Measurements from ENCODE around the gene RBMY1J. TPM values are rescaled to one million over a fixed set of nuclear protein-coding genes. Genes with fewer than 3 reads are reported as not detected.
"Not testable (repeated sequence)": the region's sequence is repeated elsewhere in the genome, so short reads cannot be mapped to it uniquely, and the experiment has no call there.

RBMY1J gene
- total RNA-seq = not detected

DNA sequence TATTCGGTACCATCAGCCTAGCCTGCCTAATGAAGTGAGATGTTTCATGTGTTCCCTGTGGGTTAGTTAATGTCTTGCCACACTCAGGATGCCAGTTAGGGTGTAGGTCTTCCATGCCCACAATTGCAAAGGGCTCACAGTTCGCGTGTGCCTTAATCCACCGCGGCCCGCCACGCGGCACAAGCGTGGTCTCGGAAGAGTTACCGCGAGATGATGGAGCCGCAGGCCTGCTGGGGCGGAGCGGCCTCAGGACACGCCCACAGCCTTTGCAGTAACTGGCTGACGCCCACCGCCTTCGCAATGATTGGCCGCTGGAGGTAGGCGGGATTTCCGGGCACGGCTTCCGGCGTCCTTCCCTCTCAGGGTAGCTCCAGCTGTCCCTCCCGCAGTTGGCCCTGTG lies at the start of gene RBMY1J:
RBMY1J (plus strand) TSS at position 301 of the 400 bp plus-strand sequence. CDS start 2,038 bp downstream, outside the sequence.
- not testable (repeated sequence) for ATAC-seq

GRCh38 chrY:22367416-22367815 lies 35.8 kb upstream of the RBMY1J start:
- ATAC-seq = no peak
- TF ChIP-seq POLR2A (IDR thresholded peaks at IDR 0.05) (no peak), EP300 (IDR thresholded peaks at IDR 0.05) (no peak), CTCF (IDR thresholded peaks at IDR 0.05) (no peak), POLR2AphosphoS5 (IDR thresholded peaks at IDR 0.05) (no peak)
- H3K27me3 ChIP-seq = no peaks in the 10 kb centered on the region
- H3K4me1 ChIP-seq = no peaks in the 10 kb centered on the region
- no peak overlapping the region for H3K27ac ChIP-seq
- 100% methylated on average over 1 of the region's 14 CpGs; no CpG with 5 or more reads in 1 of the 2 donors for WGBS, 2 donors (ENCODE audit: low coverage in 1 of 2)
- H3K4me3 ChIP-seq = no peak overlapping the region
- no peaks in the 10 kb centered on the region for H3K9me3 ChIP-seq
- no peaks in the 10 kb centered on the region for H3K36me3 ChIP-seq

More for the DNA sequence above, at the start of gene RBMY1J:
- H3K4me1 ChIP-seq, H3K4me3 ChIP-seq, H3K27ac ChIP-seq, H3K9me3 ChIP-seq, H3K27me3 ChIP-seq, H3K36me3 ChIP-seq: not testable (repeated sequence)
- no CpG with 5 or more reads among the region's 26 CpGs for WGBS, 2 donors (ENCODE audit: low coverage in 1 of 2)

DNA sequence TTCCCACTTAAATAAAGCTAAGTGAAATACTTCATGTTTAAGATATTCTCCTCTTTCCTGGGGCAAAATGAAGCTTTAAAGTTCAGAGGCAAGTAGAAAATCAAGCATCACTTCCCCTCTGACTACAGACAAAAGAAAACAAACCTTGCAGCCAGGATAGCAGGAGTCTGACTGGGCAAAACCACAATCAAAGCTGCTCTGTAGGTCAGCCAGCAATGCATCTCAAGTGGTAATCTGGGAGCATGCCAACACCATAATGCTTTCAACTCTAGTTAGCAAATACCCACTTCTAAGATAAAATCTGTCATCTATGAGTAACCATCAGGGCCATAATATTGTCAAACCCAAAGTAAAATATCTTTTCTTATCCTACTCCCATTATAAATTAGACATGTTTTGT lies 32.6 kb upstream of the RBMY1J start:
- Histone ChIP-seq H3K36me3 (no peaks in the 10 kb centered on the region), H3K27me3 (no peaks in the 10 kb centered on the region), H3K9me3 (no peaks in the 10 kb centered on the region), H3K4me3 (no peak overlapping the region), H3K4me1 (no peaks in the 10 kb centered on the region), H3K27ac (no peak overlapping the region)
- no peak for TF ChIP-seq POLR2A (IDR thresholded peaks at IDR 0.05)
- TF ChIP-seq CTCF (IDR thresholded peaks at IDR 0.05) = no peak
- no peak for TF ChIP-seq POLR2AphosphoS5 (IDR thresholded peaks at IDR 0.05)
- TF ChIP-seq EP300 (IDR thresholded peaks at IDR 0.05) = no peak
- no peak for ATAC-seq

DNA sequence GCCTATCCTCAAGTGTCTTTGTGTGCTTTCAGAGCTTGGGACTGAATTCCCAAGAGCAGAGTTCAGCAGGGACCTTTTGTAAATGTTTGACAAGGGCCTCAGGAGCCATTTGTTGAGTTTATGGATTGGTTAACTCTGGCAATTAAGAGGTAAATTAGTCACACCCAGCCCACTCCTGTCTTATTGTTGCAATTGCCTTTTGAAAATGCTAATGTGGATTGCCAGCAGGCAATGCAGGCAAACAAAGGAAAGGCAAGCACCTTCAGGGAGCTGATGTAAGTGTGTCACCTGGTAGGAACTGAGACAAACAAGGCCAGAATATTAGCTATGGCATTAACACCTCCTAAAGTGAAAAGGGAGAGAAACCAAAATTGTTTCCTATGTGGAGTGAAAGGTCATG lies 29.7 kb upstream of the RBMY1J start:
- no peak overlapping the region for H3K27ac ChIP-seq
- H3K4me1 ChIP-seq = no peaks in the 10 kb centered on the region
- no peaks in the 10 kb centered on the region for H3K27me3 ChIP-seq
- no peaks in the 10 kb centered on the region for H3K36me3 ChIP-seq
- no peak for ATAC-seq
- no peak overlapping the region for H3K4me3 ChIP-seq
- H3K9me3 ChIP-seq = no peaks in the 10 kb centered on the region
- TF ChIP-seq CTCF (IDR thresholded peaks at IDR 0.05) (no peak), POLR2AphosphoS5 (IDR thresholded peaks at IDR 0.05) (no peak), POLR2A (IDR thresholded peaks at IDR 0.05) (no peak), EP300 (IDR thresholded peaks at IDR 0.05) (no peak)

- no CpG with 5 or more reads among the region's 8 CpGs for WGBS, 2 donors (ENCODE audit: low coverage in 1 of 2)
- not testable (repeated sequence) for H3K36me3 ChIP-seq, ATAC-seq, H3K4me1 ChIP-seq, H3K27me3 ChIP-seq, H3K4me3 ChIP-seq, H3K9me3 ChIP-seq, H3K27ac ChIP-seq
These were observed 41.6 kb downstream of the RBMY1J start for GRCh38 chrY:22444718-22445396.

DNA sequence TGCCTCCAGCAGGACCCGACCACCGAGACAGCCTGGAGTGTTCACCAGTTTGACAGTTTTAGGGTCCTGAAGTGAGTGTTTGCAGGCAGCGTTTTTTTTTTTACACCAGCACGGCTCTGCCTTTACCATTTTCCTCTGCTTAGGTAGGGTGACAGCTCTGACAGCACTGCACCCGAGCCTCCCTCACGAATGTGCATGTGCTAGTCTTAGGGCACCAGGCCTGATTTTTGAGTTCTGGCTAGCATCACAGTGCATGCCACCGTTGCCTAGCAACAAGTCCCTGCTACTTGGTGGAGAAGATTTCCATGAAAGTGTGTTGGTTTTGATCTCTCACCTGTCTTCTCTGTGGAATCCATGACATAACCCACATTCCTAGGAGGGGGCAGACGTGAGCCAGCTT lies 52.3 kb downstream of the RBMY1J start:
- not testable (repeated sequence) for ATAC-seq, H3K4me1 ChIP-seq, H3K4me3 ChIP-seq, H3K27me3 ChIP-seq, H3K9me3 ChIP-seq, H3K27ac ChIP-seq, H3K36me3 ChIP-seq
- WGBS, 2 donors (ENCODE audit: low coverage in 1 of 2) = no CpG with 5 or more reads among the region's 8 CpGs

DNA sequence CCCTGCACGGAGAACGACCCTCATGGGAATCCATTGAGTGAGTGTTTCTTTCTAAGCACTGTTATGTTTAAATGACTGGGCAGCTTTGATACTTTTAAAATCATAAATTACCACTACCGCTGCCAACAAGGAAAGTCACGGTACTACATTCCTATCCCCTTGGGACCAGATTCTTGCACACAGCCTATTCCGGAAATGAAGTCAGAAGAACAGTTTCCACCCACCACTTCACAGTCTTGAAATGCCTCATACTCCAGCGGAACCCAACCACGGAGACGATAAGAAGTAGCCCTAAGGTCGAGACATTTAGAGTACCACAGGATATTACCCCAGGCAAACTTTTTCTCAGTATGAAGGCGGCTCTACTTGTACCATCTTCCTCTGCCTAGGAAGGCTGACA lies 58.8 kb downstream of the RBMY1J start:
- not testable (repeated sequence) for ATAC-seq

More for the DNA sequence above, 58.8 kb downstream of the RBMY1J start:
- H3K4me1 ChIP-seq, H3K27ac ChIP-seq, H3K36me3 ChIP-seq, H3K4me3 ChIP-seq, H3K9me3 ChIP-seq, H3K27me3 ChIP-seq: not testable (repeated sequence)
- no CpG with 5 or more reads among the region's 10 CpGs for WGBS, 2 donors (ENCODE audit: low coverage in 1 of 2)

Other genes with a start within 250 kb of the RBMY1J start
- gene RBMY1F, start 220.5 kb upstream of the RBMY1J start, total RNA-seq = not detected

All from gastroesophageal sphincter (tissue), 4 donors.